OCI-LY7 (cell line): ENCODE measurements around the gene GRIP1. TPM values are rescaled to one million over a fixed set of nuclear protein-coding genes. Genes with fewer than 3 reads are reported as not detected.

Experiments
- BruUV-seq: library from RNA; stranded (reverse); fragments of 400-500 nt; replicated peaks from 2 replicates; lab custom pipeline; 2021; lab: Mats Ljungman, UMichigan
- CTCF ChIA-PET: fragments of 300-600 bp; sonication (Branson Sonifier 250); formaldehyde crosslinking; loops from one replicate; lab custom pipeline; 2022; ENCODE audit warnings: antibody characterized with exemption; ENCODE audit not compliant: unreplicated experiment; lab: Charles Lee
- POLR2A ChIA-PET: fragments of 300-600 bp; sonication (Branson Sonifier 250); formaldehyde crosslinking; loops from one replicate; lab custom pipeline; 2022; ENCODE audit warnings: antibody characterized with exemption; lab: Charles Lee
- DNase-seq: peaks from one replicate; pipeline ENCODE4 v3.0.0-alpha.2; 2015; ENCODE audit warnings: low spot score
- H2AFZ ChIP-seq: fragments of 200-600 bp; sonication (generic), shearing (Covaris generic); 2 replicates; pipeline ENCODE4 v1.6.1; 2014; ENCODE audit warnings: mild to moderate bottlenecking, antibody characterized with exemption, low read length, moderate library complexity
- H3K27ac ChIP-seq: fragments of 200-600 bp; sonication (generic); 2 replicates; pipeline ENCODE4 v1.5.1; 2014; ENCODE audit warnings: mixed run types, low read depth, mild to moderate bottlenecking, moderate library complexity, low read length, inconsistent platforms; ENCODE audit not compliant: poor library complexity, severe bottlenecking
- H3K36me3 ChIP-seq: fragments of 200-600 bp; sonication (generic); 2 replicates; pipeline ENCODE4 v1.6.1; 2014; ENCODE audit warnings: mild to moderate bottlenecking, antibody characterized with exemption, low read length, moderate library complexity, mixed read lengths; ENCODE audit not compliant: insufficient read depth
- H3K4me1 ChIP-seq: fragments of 200-600 bp; sonication (generic); 2 replicates; pipeline ENCODE4 v1.5.1; 2014; ENCODE audit warnings: mild to moderate bottlenecking, low read length; ENCODE audit not compliant: insufficient read depth, poor library complexity, severe bottlenecking
- H3K4me2 ChIP-seq: fragments of 200-600 bp; sonication (generic); 2 replicates; pipeline ENCODE4 v1.6.1; 2014; ENCODE audit warnings: mild to moderate bottlenecking, low read length
- H3K4me3 ChIP-seq: fragments of 200-600 bp; sonication (generic); 2 replicates; pipeline ENCODE4 v1.5.1; 2014; ENCODE audit warnings: mild to moderate bottlenecking, low read depth, low read length; ENCODE audit not compliant: poor library complexity, severe bottlenecking
- H3K79me2 ChIP-seq: fragments of 200-600 bp; sonication (generic); 2 replicates; pipeline ENCODE4 v1.6.1; 2016; ENCODE audit warnings: low read depth, mild to moderate bottlenecking, low read length, moderate library complexity, mixed read lengths; ENCODE audit not compliant: insufficient read depth
- H3K9me2 ChIP-seq: fragments of 200-600 bp; sonication (generic); 2 replicates; pipeline ENCODE4 v1.6.1; 2016; ENCODE audit warnings: mild to moderate bottlenecking, low read length, mixed read lengths; ENCODE audit not compliant: insufficient read depth
- H3K9me3 ChIP-seq: fragments of 200-600 bp; sonication (generic); 2 replicates; pipeline ENCODE4 v1.6.1; 2014; ENCODE audit warnings: mild to moderate bottlenecking, mixed run types, low read length, mixed read lengths
- H4K20me1 ChIP-seq: fragments of 200-600 bp; sonication (generic); 2 replicates; pipeline ENCODE4 v1.6.1; 2014; ENCODE audit warnings: mild to moderate bottlenecking, antibody characterized with exemption, low read length, moderate library complexity, mixed read lengths; ENCODE audit not compliant: insufficient read depth
- CTCF ChIP-seq: fragments of 200-600 bp; sonication (generic); conservative IDR thresholded peaks from 2 replicates; pipeline ENCODE4 v1.5.1; 2014; ENCODE audit warnings: mild to moderate bottlenecking, antibody characterized with exemption, low read length, moderate library complexity, mixed read lengths
- EZH2phosphoT487 ChIP-seq: fragments of 200-600 bp; sonication (generic); IDR thresholded peaks from 2 replicates; pipeline ENCODE4 v1.6.1; 2018; ENCODE audit warnings: low read depth, borderline replicate concordance, mild to moderate bottlenecking, mixed run types, antibody characterized with exemption, low read length, moderate library complexity, mixed read lengths
- intact Hi-C: fragments of 100-400 bp; cut with micrococcal nuclease; formaldehyde crosslinking; loops from one replicate; pipeline ENCODE4 v1.10.0; 2022; ENCODE audit not compliant: unreplicated experiment
- total RNA-seq, 2 experiments: library from RNA; depleted of rRNA in 1 of 2; stranded (reverse); fragments of >200 nt in 1 of 2; shearing (Covaris generic) in 1 of 2; gene quantifications; 2 replicates each; pipeline ENCODE4 v1.2.3, GENCODE V29; 2014 to 2022

The GRIP1 gene
- total RNA-seq, 2 experiments from 2014 or later = 4.1 to 7.6 TPM

GRCh38 chr12:66584673-66585072 is 94.2 kb downstream of the GRIP1 start:
- Histone ChIP-seq H3K4me1 (peaks cover 41% of the 10 kb centered on the region), H4K20me1 (no peaks in the 10 kb centered on the region), H3K9me2 (no peaks in the 10 kb centered on the region), H3K4me3 (no peak overlapping the region), H3K9me3 (no peaks in the 10 kb centered on the region), H2AFZ (no peak overlapping the region), H3K27ac (no peak overlapping the region), H3K4me2 (no peak overlapping the region), H3K36me3 (no peaks in the 10 kb centered on the region), H3K79me2 (no peaks in the 10 kb centered on the region)
- CTCF ChIA-PET = no interaction called here
- POLR2A ChIA-PET = no interaction called here
- TF ChIP-seq EZH2phosphoT487 = no peak
- BruUV-seq = no TSS peak
- intact Hi-C loops = no loop called here
- no peak for DNase-seq

- CTCF ChIA-PET = interaction anchor here (0.6 to 1.4 kb wide), 2 partner anchors 22 to 24 kb away, joined by 3 to 5 read pairs; no protein-coding TSS in a partner anchor
- BruUV-seq = no TSS peak
- no peaks in the 10 kb centered on the region for H3K36me3 ChIP-seq
Observed at GRCh38 chr12:66573605-66574004, 105.3 kb downstream of the GRIP1 start.

GRCh38 chr12:66572845-66573244 is 106.0 kb downstream of the GRIP1 start:
- no peak overlapping the region for H3K4me3 ChIP-seq
- POLR2A ChIA-PET = interaction anchor here (1.0 to 2.0 kb wide), 9 partner anchors 12 to 120 kb away, joined by 3 to 15 read pairs (median 4); no protein-coding TSS in a partner anchor
- no peaks in the 10 kb centered on the region for H3K9me3 ChIP-seq
- H3K4me1 ChIP-seq = peaks cover 56% of the 10 kb centered on the region
- H3K9me2 ChIP-seq = no peaks in the 10 kb centered on the region
- H3K27ac ChIP-seq = peak overlapping the region; percentile 71
- no peaks in the 10 kb centered on the region for H3K79me2 ChIP-seq
- no peaks in the 10 kb centered on the region for H4K20me1 ChIP-seq
- BruUV-seq = no TSS peak
- CTCF ChIA-PET = interaction anchor here (1.4 kb wide), 1 partner anchor 25 kb away, joined by 5 read pairs; no protein-coding TSS in a partner anchor
- no peak for DNase-seq
- peak overlapping the region; percentile 68 for H3K4me2 ChIP-seq
- intact Hi-C loops = no loop called here
- H3K36me3 ChIP-seq = no peaks in the 10 kb centered on the region
- peak overlapping the region; percentile 96; the same call in 1 of the 2 replicates for H2AFZ ChIP-seq
- TF ChIP-seq CTCF (no peak), EZH2phosphoT487 (no peak)

More at GRCh38 chr12:66573605-66574004, 105.3 kb downstream of the GRIP1 start:
- no peaks in the 10 kb centered on the region for H3K79me2 ChIP-seq
- peak overlapping the region; percentile 68 for H3K4me2 ChIP-seq
- POLR2A ChIA-PET = interaction anchor here (0.6 to 2.0 kb wide), 9 partner anchors 13 to 57 kb away, joined by 3 to 15 read pairs (median 3); no protein-coding TSS in a partner anchor
- peak overlapping the region; percentile 22 for H3K4me3 ChIP-seq
- no peaks in the 10 kb centered on the region for H4K20me1 ChIP-seq
- H3K9me2 ChIP-seq = no peaks in the 10 kb centered on the region
- peak overlapping the region; percentile 96 for H2AFZ ChIP-seq
- peak; percentile 89 for DNase-seq
- no peaks in the 10 kb centered on the region for H3K9me3 ChIP-seq
- H3K4me1 ChIP-seq = peaks cover 56% of the 10 kb centered on the region
- no peak for TF ChIP-seq EZH2phosphoT487
- TF ChIP-seq CTCF = no peak
- H3K27ac ChIP-seq = peak overlapping the region; percentile 71
- intact Hi-C loops = no loop called here
